ENCODE measurements around the gene EIF4E3. TPM values are rescaled to one million over a fixed set of nuclear protein-coding genes. Genes with fewer than 3 reads are reported as not detected.

EIF4E3 gene
- total RNA-seq, 4 donors from 2014 or later, result 11.2 to 23.8 (median 16.0) TPM

- peaks cover 0 to 15% (median 0%) of the 10 kb centered on the region in 4 donors for H3K4me1 ChIP-seq
- H3K9me3 ChIP-seq, result no peaks in the 10 kb centered on the region
- H3K27ac ChIP-seq, result no peak overlapping the region
- no peaks in the 10 kb centered on the region for H3K36me3 ChIP-seq
- no peaks in the 10 kb centered on the region for H3K27me3 ChIP-seq
- H3K4me3 ChIP-seq, result no peak overlapping the region
- WGBS, 2 donors, result 76 to 83% methylated on average over 6 of the region's 6 CpGs
- no peak for DNase-seq (ENCODE audit: low spot score in 2 of 2)
- TF ChIP-seq CTCF (IDR thresholded peaks at IDR 0.05), result no peak
- TF ChIP-seq POLR2A (IDR thresholded peaks at IDR 0.05), result no peak
- no peak for TF ChIP-seq EP300 (IDR thresholded peaks at IDR 0.05)
Measured at GRCh38 chr3:71653414-71653807, 71.8 kb downstream of the EIF4E3 start.

GRCh38 chr3:71652781-71653413 is 72.3 kb downstream of the EIF4E3 start:
- 31 to 36% methylated on average over 14 of the region's 14 CpGs for WGBS, 2 donors
- H3K4me1 ChIP-seq, result peaks cover 0 to 12% (median 0%) of the 10 kb centered on the region in 4 donors
- no peaks in the 10 kb centered on the region for H3K9me3 ChIP-seq
- DNase-seq (ENCODE audit: low spot score in 2 of 2), result peak in 1 of 2 donors; percentile 33
- no peak overlapping the region for H3K27ac ChIP-seq
- no peaks in the 10 kb centered on the region for H3K27me3 ChIP-seq
- no peak overlapping the region for H3K4me3 ChIP-seq
- H3K36me3 ChIP-seq, result no peaks in the 10 kb centered on the region
- TF ChIP-seq CTCF (IDR thresholded peaks at IDR 0.05), result peak; percentile 1 to 60 (median 38)
- TF ChIP-seq EP300 (IDR thresholded peaks at IDR 0.05), result no peak

GRCh38 chr3:71651625-71652024 is 73.6 kb downstream of the EIF4E3 start:
- Histone ChIP-seq H3K27me3 (no peaks in the 10 kb centered on the region), H3K9me3 (no peaks in the 10 kb centered on the region), H3K36me3 (no peaks in the 10 kb centered on the region), H3K4me3 (no peak overlapping the region), H3K4me1 (peaks cover 0 to 9% (median 0%) of the 10 kb centered on the region in 4 donors), H3K27ac (no peak overlapping the region)
- no peak for DNase-seq (ENCODE audit: low spot score in 2 of 2)
- WGBS, 2 donors, result 89 to 93% methylated on average over 6 of the region's 6 CpGs
- TF ChIP-seq POLR2A (IDR thresholded peaks at IDR 0.05) (no peak), EP300 (IDR thresholded peaks at IDR 0.05) (no peak), CTCF (IDR thresholded peaks at IDR 0.05) (no peak)

GRCh38 chr3:71650372-71650771 is 74.8 kb downstream of the EIF4E3 start:
- no peaks in the 10 kb centered on the region for H3K27me3 ChIP-seq
- TF ChIP-seq POLR2A (IDR thresholded peaks at IDR 0.05) (no peak), EP300 (IDR thresholded peaks at IDR 0.05) (no peak)
- no peak overlapping the region for H3K4me3 ChIP-seq
- peaks cover 0 to 9% (median 0%) of the 10 kb centered on the region in 4 donors for H3K4me1 ChIP-seq
- H3K27ac ChIP-seq, result no peak overlapping the region
- WGBS, 2 donors, result 87 to 89% methylated on average over 5 of the region's 5 CpGs
- DNase-seq (ENCODE audit: low spot score in 2 of 2), result no peak
- no peaks in the 10 kb centered on the region for H3K36me3 ChIP-seq
- H3K9me3 ChIP-seq, result no peaks in the 10 kb centered on the region

GRCh38 chr3:71649757-71650156 is 75.4 kb downstream of the EIF4E3 start:
- 80 to 82% methylated on average over 6 of the region's 6 CpGs for WGBS, 2 donors
- no peak overlapping the region for H3K4me3 ChIP-seq
- no peak for DNase-seq (ENCODE audit: low spot score in 2 of 2)
- TF ChIP-seq CTCF (IDR thresholded peaks at IDR 0.05) (no peak), POLR2A (IDR thresholded peaks at IDR 0.05) (no peak), EP300 (IDR thresholded peaks at IDR 0.05) (no peak)
- H3K9me3 ChIP-seq, result no peaks in the 10 kb centered on the region
- H3K36me3 ChIP-seq, result no peaks in the 10 kb centered on the region
- peaks cover 0 to 9% (median 0%) of the 10 kb centered on the region in 4 donors for H3K4me1 ChIP-seq
- H3K27me3 ChIP-seq, result no peaks in the 10 kb centered on the region
- H3K27ac ChIP-seq, result no peak overlapping the region
